Measurements from ENCODE around the gene GATA6.

Gene GATA6

DNA sequence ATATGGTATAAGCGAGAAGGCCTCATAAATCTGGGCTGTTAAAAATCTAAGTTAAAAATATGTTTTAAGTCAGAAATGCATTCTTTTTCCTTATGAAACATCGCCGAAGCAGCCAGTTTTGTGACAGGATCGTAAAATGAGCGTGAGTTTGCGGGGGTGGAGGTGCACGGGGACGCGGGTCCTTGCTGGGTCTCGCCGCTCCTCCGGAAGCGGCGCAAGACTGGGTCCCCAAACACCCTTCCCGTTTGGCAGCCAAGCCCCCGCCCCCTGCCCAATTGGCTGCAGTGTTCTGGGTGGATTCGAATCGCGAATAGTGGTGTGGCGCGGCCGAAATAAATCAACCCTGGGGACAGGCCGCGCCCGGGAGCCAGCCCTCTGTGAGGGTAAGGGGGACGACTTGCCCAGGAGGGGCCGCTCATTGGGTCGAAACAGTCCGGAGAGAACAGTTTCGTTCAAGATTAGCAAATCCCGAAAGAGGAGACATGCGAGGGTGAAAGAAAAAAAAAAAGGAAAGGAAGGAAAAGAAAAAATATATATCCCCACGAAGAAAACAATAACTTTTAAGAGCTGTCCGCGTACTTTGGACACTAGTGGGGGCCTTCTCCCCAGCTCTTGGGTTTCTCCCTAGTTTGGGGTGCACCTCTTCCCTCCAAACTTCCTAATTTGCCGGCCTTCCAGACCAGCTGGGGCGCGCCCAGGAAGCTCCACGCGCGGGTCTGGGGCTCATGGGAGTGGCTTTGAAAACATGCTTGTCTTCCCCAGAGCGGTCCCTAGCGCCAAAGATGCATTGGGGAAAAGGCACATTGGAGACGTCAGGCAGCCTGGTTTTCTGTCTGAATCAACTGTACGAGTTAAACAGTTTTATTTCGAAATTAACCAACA lies 3.1 kb upstream of the GATA6 start:
- peak; percentile 4 for DNase-seq (ENCODE audit: low read depth)

DNA sequence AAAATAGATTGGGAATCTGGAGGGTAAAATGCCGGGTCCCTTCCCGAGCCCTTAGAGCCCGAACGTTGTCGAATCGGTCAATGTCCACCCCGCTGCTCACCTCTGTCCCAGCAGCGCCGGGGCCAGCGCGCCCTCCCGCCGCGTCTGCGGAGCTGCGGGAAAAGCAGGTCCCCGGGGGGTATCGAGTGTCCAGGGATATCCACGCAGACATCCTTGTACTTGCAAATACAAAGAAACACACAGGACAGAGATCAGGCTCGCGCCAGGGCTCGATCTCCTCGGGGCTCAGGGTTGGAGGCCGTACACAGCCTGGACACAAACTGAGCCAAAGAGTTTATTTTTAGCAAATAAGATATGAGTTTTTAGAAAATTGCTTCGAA lies 2.3 kb upstream of the GATA6 start:
- no peak for DNase-seq (ENCODE audit: low read depth)

DNA sequence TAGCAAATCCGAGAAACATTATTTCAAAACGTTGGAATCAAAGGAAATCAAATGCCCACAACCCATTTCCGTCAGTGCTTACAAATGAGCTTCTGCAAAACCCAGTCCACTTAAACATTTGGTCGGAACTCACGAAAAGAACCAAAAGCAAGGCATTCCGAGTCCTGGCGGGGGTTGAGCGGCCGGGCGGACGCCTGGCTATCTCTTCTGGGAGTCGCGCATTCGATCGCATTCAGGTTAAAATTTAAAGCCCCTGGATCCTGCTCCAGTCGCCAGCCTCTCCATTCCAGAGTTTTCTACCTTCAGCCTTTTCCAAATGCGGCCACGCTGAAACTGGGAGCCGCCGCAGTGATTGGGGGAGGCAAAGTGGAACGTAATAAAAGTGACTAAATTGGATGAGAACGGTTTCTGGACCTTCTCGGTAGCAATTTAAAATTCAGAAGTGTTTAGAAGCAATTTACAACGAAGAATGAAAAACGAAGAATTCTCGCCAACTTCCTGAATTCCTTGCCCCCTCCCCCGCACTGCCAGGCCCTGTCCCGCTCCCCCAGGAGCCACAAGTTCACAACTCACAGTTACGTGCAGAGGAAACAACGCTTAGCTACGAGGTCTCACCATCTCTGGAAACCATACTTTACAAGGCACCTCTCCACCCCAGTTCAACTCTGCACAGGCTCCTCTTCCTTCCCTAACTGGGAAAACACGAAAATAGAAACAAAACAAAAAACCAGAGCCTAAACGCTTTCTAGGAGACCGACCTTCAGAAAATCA lies 1.7 kb upstream of the GATA6 start:
- peak; percentile 8 for DNase-seq (ENCODE audit: low read depth)

DNA sequence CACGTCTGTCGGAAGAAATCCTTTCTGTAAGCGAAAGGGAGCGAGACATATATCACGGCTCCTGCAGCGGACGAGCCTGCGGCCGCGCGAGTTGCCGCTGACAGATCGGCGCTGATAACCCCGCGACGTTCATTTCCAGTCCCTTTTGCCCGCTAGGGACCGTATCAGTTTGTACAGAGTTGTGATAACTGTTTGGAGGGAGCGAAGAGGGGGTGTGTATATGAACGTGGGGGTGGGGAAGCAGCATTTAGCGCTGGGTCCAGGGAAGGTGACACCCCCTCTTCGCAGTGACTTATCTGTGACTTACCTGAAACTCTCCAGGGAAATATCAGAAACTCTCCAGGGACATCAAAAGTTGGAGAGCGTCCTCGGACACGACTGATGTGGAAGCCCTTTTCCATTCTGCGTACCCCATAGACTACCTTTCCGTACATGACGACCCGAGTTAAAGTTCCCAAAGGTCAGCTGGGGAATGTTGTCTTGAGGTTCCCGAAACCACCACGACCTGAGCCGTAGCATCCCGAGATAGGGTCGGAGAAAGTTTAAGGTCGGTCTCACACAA lies 948 bp upstream of the GATA6 start:
- DNase-seq (ENCODE audit: low read depth) = peak; percentile 26

DNA sequence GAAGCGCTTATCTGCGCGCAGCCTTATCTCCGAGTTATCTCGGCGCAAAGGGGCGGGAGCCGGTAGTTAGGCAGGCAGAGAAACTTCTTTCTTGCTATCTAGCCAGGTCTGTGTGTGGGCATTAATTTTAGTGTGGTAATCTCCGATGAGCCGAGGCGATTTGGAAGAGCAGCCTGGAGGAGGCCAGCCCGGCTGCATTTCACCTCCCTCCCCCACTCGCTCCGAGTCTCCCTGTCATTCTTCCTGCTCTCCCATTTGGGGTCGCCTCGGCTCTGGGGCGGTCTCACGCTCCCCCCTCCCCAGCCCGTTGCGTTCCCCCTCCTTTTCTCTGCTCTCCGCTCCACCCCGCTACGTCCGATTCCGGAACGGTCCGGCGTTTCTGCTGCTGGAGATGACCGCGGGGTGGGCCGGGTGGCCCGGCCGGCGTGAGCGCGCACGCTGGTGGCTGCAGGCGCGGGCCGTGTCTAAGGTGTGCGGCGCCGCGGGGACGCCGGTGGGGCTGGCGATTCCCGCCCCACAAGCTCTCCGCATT lies 566 bp downstream of the GATA6 start:
- DNase-seq (ENCODE audit: low read depth) = no peak

DNA sequence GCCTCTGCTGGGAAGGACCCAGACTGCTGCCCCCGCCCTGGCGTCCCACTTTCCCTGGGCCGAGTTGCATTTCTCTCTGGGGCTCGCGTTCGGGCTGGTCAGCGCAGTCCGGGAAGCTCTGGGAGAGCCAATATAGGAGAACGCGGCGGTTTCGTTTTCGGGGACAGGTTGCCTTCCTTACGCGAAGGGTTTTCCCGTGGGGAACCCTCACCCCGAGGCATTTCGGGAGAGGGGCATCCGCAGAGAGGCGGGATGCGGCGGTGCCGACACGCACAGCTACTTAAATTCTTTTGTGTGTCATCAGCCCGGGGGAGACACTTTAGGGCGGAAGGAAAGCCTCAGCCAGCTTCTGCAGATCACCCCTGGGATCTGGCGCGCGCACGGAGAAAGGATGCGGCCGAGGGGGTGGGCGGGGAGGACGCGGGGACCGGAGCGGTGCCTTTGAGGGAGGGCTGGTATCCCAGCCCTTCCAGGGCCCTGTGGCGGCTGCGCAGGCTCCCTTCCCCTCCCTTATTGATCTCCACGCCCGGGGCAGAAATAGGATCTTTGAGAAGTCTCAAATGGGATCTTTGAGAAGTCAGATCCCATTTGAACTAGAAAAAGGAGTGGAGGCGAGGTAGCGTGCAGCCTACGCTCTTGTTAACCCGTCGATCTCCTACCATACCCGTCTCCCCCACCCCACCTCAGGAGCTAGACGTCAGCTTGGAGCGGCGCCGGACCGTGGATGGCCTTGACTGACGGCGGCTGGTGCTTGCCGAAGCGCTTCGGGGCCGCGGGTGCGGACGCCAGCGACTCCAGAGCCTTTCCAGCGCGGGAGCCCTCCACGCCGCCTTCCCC lies 1.2 kb downstream of the GATA6 start:
- peak; percentile 62 for DNase-seq (ENCODE audit: low read depth)

DNA sequence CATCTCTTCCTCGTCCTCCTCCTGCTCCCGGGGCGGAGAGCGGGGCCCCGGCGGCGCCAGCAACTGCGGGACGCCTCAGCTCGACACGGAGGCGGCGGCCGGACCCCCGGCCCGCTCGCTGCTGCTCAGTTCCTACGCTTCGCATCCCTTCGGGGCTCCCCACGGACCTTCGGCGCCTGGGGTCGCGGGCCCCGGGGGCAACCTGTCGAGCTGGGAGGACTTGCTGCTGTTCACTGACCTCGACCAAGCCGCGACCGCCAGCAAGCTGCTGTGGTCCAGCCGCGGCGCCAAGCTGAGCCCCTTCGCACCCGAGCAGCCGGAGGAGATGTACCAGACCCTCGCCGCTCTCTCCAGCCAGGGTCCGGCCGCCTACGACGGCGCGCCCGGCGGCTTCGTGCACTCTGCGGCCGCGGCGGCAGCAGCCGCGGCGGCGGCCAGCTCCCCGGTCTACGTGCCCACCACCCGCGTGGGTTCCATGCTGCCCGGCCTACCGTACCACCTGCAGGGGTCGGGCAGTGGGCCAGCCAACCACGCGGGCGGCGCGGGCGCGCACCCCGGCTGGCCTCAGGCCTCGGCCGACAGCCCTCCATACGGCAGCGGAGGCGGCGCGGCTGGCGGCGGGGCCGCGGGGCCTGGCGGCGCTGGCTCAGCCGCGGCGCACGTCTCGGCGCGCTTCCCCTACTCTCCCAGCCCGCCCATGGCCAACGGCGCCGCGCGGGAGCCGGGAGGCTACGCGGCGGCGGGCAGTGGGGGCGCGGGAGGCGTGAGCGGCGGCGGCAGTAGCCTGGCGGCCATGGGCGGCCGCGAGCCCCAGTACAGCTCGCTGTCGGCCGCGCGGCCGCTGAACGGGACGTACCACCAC lies 2.1 kb downstream of the GATA6 start:
- DNase-seq (ENCODE audit: low read depth) = no peak

DNA sequence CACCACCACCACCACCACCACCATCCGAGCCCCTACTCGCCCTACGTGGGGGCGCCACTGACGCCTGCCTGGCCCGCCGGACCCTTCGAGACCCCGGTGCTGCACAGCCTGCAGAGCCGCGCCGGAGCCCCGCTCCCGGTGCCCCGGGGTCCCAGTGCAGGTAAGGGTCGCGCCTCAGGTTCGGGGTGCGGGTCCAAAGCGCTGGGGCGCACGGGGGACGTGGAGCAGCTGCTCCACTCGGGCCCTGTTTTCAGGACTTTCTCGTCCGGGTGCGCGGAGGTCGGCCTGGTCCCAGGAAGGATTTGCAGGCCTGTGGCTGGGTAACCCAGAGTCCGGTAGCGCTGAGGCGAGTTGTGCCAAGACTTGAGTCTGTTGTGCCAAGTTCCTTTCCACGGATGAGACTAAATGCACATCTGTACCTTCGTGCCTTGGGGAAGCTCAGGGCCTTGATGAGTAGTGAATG lies 2.8 kb downstream of the GATA6 start:
- no peak for DNase-seq (ENCODE audit: low read depth)

DNA sequence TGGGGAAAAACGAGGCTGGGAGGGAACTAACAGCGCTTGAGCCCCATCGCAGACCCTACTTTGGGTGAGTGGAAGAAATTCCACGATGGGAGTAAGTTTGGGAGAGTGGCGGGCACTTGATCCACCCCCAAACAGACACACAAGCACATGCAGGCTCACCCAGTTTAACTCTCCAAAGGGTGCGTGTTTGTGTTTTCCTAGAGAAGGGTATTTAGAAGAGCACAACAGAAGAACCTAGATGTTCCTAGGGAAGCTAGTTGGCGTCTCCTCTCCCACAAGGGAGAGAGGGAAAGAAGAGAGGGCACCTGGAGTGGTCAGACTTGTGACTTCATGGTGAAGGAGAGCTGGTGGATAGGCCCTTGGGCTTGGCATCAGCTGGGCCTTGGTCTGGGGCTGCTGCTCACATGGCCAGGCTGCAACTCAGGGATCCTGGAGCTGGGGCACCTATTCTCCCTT lies 3.2 kb downstream of the GATA6 start:
- no peak for DNase-seq (ENCODE audit: low read depth)

DNA sequence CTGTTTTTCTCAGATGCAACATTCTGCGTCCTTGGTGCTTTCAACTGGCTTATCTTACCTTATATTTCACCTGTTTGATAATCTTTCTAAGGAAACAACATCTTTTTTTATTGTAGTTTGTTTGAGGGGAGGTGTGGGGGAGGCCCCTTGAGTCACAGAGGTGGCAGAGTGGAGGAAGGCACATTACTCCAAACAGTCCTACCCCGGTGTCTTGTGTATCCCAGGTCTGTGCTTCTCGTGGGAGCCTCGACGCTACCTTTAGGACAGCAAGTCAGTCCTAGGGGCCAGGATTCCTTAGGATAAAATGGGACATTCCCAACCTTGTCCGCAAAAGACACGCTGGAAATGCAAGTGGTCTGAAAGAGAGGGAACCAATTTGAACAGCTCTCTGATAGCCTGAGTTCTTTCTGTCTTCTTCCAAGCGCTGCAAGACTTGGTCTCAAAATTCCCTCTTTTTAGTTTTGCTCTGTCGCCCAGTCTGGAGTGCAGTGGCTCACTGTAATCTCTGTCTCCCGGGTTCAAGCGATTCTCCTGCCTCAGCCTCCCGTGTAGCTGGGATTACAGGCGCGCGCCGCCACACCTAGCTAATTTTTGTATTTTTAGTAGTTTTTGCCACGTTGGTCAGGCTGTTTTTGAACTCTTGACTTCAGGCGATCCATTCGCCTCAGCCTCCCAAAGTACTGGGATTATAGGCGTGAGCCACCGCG lies 4.0 kb downstream of the GATA6 start:
- DNase-seq (ENCODE audit: low read depth) = no peak

DNA sequence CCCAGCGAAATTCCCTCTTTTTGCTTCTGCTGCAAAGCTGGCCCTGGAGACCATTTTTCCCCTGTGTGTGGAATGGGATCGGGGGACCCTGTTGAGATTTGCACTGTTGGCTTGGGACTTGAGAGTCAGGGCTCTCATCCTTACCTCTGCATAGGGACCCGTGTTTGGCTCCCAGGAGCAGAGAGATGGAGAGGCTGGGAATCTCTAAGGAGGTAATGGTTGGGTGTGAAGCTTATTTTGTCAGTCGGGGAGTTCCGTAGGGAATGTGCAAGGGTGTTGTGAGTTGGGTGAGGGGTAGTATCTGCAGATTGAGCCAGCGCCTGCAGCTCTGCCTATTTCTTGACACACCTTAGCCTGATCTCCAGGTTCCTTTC lies 4.5 kb downstream of the GATA6 start:
- no peak for DNase-seq (ENCODE audit: low read depth)

DNA sequence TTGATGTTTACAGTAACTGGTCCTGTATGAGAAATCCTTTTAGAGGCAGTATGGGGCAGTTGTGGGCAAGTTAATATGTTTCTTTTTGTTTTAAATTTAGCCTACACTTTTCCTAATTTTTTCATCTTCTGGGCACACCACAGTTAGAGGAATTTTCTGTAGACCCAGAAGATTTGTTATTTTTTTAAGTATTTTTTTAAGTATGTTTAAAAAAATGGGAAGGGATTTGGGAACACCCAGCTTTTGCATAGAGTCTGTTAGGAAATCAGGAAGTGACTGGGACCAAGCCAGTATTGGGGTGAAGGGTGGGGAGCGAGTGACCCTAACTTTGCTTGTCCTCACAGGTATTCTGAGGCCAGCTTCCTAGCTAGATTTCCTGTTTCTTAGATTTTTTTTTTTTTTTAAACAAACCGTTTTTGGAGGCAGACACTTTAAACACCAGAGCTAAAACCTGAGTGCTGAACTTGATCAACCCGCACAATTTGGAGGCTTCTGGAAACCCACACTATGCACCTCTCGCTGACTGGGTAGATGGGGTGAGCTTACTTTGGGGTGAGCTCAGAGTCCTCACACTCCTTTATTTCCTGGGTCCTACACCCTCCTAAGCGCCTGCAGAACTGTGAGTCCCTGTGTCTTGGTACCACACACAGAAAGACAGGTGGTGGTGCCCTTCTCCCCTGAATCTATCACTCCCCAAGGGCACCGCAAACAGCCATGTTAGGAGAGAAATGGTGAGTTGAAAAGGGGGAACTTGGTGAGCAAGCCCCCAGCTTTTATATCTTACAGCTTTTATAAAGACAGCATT lies 5.2 kb downstream of the GATA6 start:
- DNase-seq (ENCODE audit: low read depth) = no peak

DNA sequence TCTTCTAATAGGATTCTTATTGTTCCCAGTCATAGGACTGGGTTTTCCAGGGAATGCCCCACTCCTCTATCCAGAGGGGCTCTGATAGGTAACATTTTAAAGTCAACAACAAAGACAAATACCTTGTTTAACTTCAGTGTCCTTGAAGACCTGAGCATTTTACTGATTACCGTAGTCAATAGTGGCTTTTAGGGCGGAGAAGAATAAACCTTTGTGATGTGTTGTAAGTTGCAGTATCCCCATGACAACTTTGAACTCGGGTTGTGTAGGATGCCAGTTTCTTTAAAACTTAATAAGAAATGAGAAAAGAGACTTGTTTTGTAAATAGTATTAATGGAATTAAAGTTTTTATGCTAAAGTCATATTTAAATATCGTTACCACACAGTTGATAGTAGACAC lies 6.0 kb downstream of the GATA6 start:
- no peak for DNase-seq (ENCODE audit: low read depth)

DNA sequence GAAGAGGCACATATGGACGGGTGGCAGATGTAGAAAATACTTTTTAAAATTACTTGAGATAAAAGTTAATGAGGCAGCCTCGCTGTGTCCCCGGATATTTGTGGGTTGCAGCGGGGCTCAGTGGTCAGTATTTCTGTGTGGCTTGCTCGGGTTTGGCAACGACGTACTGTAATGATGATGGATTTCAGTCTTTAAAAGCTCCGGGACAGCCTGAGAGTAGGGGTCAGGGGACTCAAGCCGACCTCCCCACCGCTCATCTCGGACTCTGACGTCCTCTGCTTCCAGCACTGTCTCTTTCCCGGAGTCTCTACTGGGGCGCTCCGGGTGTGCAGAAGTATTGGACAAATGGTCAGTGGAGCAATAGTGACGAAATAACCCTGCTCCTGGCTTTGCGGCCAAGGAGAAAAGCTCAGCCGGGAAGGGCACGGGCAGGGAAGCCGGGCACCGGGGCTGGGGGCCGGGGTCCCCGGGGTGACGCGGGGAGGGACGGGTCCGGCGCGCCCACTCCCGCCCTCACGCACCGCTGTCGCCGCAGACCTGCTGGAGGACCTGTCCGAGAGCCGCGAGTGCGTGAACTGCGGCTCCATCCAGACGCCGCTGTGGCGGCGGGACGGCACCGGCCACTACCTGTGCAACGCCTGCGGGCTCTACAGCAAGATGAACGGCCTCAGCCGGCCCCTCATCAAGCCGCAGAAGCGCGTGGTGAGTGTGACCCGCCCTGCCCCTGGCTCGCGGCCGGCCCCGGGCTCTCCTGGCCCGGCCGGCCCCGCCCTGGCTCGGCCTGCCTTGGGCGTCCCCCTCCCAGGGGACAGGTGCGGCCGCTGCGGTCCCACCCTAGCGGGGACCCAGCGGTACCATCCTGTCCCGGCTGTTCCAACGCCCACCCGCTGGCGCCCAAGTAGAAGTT lies 7.3 kb downstream of the GATA6 start:
- no peak for DNase-seq (ENCODE audit: low read depth)

DNA sequence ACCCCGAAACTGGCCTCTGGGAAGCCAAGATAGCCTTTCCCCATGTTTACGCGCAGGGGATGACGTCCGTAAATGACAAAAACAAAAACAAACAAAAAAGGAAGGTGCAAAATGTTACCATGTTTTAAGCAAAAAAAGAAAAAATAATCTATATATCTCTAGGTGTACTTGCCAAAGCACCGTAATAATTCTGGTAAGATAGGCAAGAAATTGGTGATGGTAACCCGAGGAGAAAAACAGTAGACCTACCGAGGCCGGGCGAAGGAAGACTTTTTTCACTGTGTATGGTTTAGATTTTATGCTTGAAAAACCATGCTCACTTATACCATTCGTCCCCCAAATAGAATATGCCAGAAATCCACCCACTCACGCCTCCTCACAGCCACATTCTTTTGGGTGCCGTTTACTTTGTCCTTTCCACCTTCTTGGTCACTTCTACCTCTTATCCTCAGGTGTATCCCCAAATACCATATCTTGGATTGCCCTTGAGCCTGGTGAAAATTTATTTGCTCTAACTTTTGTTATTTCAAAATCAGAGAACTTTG lies 8.0 kb downstream of the GATA6 start:
- DNase-seq (ENCODE audit: low read depth) = no peak

DNA sequence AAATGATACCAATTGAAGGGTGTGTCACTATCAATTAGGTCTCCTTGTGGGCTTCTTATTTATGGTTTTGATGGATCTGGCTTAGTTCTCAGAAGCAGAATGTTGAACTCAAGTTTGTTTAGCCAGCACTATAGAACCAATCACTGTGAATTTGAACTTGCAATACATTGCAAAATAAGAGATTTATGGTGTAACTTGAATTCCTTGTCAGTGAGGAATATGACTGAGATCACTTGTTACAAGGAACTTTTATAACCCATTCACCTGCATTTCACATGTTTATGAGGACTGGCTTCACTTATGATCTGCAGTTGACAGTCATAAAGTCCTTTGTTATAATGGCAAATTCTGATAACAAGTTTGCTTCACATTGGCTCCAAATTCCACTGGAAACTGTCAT lies 9.8 kb downstream of the GATA6 start:
- DNase-seq (ENCODE audit: low read depth) = no peak

DNA sequence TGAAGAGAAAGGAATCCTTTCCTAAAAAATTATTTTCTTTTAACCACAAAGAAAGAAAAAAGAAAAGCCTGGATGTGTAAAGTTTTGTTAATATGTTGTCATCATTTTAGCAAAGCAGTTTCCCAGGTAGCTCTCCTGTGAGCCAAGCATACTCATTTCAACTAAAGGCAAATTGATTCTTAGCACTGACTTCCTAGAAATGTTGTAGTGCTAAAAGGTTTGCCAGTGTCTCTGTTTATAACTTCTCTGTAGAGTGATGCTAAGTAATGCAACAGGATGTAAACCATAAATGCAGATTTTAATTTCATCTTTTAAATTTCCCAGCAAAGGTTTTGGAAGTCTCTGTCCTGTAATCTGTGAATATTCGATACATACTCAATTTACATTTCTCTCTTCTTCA lies 10.2 kb downstream of the GATA6 start:
- no peak for DNase-seq (ENCODE audit: low read depth)

DNA sequence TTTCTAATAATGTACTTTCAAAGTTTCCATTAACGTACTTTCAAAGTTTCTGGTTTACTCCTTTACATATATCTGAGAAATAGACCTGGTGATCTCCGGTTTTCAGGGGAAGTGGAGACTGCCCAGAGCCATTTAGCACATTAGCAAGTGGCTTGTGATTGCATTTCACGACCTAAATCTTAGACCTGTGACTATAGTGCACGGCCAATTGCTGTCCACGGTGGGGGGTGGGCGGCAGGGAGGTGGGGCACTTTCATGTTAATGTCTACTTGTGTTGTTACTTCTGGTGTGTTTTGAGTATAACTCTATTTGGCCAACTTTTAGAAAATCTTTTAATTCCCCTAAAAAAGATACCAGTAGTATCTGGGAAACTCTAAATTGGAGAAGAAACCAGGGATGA lies 11.3 kb downstream of the GATA6 start:
- no peak for DNase-seq (ENCODE audit: low read depth)

All from ELR (cell line).